ENCODE results near the gene RASSF3. TPM values are rescaled to one million over a fixed set of nuclear protein-coding genes. Genes with fewer than 3 reads are reported as not detected.

Gene RASSF3
- total RNA-seq, 1 experiment from 2014 or later, result 30.5 TPM

DNA sequence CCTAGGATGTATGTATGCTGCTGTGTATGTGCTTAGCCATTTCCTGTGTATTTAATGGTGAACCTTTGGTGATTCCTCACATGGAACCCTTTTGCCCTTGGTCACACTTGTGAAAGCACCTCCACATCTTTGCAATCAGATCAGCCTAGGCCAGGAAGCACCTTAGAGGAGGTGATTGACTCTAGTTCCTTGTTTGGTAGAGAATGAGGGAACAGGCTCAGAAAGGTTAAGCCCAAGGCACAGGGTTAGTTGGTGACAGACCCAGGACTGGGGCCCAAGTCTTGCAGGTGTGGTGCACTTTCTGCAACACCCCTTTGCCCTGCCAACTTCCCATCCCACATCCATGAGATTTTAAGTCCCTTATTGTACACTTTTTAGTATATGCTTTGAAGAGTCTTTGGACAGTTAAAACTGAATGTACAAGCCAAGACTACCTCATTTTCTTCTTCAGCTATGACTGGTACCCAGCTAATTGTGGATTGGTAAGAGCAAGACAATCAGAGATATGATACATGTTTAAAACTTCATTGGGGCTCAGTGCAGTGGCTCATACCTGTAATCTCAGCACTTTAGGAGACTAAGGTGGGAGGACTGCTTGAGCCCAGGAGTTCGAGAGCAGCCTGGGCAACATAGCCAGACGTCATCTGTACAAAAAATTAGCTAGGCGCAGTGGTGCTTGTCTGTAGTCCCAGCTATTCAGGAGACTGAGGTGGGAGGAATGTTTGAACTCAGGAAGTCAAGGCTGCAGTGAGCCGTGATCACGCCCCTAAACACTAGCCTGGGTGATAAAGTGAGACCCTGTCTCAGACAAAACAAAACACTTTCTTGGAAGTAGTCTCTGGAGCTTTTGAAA, 71.1 kb downstream of the RASSF3 start:
- peak overlapping the region; percentile 87 for H3K27ac Mint-ChIP-seq (ENCODE audit: low read depth, unreplicated experiment)
- TF ChIP-seq, protein P1, sequence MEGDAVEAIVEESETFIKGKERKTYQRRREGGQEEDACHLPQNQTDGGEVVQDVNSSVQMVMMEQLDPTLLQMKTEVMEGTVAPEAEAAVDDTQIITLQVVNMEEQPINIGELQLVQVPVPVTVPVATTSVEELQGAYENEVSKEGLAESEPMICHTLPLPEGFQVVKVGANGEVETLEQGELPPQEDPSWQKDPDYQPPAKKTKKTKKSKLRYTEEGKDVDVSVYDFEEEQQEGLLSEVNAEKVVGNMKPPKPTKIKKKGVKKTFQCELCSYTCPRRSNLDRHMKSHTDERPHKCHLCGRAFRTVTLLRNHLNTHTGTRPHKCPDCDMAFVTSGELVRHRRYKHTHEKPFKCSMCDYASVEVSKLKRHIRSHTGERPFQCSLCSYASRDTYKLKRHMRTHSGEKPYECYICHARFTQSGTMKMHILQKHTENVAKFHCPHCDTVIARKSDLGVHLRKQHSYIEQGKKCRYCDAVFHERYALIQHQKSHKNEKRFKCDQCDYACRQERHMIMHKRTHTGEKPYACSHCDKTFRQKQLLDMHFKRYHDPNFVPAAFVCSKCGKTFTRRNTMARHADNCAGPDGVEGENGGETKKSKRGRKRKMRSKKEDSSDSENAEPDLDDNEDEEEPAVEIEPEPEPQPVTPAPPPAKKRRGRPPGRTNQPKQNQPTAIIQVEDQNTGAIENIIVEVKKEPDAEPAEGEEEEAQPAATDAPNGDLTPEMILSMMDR (IDR thresholded peaks at IDR 0.05; ENCODE audit: unreplicated experiment), result no peak
- CTCF ChIA-PET, result interaction anchor here (0.5 to 10.7 kb wide), 8 partner anchors 13 to 856 kb away, joined by 3 to 98 read pairs (median 7); partner anchors contain the start of gene RASSF3
- no peak for DNase-seq (ENCODE audit: unreplicated experiment)
- H3K4me1 Mint-ChIP-seq (ENCODE audit: insufficient read depth, unreplicated experiment), result peaks cover 31% of the 10 kb centered on the region
- intact Hi-C loops (cut with micrococcal nuclease), result no loop called here
- H3K4me3 Mint-ChIP-seq (ENCODE audit: unreplicated experiment), result no peak overlapping the region
- no peaks in the 10 kb centered on the region for H3K27me3 Mint-ChIP-seq (ENCODE audit: insufficient read depth, unreplicated experiment)
- POLR2A ChIA-PET, result interaction anchor here (0.5 to 5.4 kb wide), 7 partner anchors 11 to 72 kb away, joined by 3 to 124 read pairs (median 10); partner anchors contain the start of gene RASSF3
- BruUV-seq (replicated peaks), result no TSS peak
- peaks cover 12% of the 10 kb centered on the region for H3K36me3 Mint-ChIP-seq (ENCODE audit: insufficient read depth, unreplicated experiment)
- H3K9me3 Mint-ChIP-seq (ENCODE audit: unreplicated experiment), result no peaks in the 10 kb centered on the region

DNA sequence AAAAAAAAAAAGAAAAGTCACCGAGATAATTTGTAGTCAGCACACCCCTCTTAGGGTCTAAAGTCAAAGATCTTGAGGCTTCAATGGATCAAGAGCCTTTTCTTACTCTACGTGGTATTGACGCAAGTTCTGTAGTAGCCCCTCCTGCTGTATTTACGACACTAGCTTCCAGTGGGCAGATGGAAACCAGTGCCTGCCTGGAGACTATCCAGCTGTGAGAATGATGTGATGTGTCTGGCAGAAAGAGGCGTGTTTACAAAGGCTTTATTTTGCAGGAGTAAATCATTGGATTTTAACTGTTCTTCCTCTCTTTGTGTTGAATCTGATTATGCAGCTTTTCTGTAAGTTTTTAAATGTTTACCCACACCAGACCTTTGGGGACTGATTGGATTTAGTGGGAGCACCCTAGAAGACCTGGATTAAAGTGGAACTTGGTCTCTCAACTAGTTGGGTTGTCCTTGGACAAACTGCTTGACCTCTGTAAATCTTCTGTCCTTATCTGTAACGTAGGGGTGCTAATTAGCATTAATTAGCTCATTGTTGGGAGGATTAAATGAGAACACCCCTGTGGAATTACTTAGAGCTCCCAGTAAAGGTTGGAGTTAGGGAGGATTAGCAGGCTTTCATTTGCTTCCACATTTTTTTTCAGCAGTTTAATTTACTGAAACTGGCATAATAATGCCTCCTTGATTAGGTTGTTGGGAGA, 72.4 kb downstream of the RASSF3 start:
- intact Hi-C loops (cut with micrococcal nuclease), result no loop called here
- BruUV-seq (replicated peaks), result no TSS peak
- DNase-seq (ENCODE audit: unreplicated experiment), result peak; percentile 39
- ChIA-PET POLR2A (interaction anchor here (1.0 to 1.8 kb wide), 3 partner anchors 11 to 73 kb away, joined by 4 to 5 read pairs (median 4); partner anchors contain the start of gene RASSF3), CTCF (interaction anchor here (0.5 to 10.7 kb wide), 10 partner anchors 13 to 962 kb away, joined by 3 to 98 read pairs (median 3); no protein-coding TSS in a partner anchor)
- Mint-ChIP-seq H3K4me1 (ENCODE audit: insufficient read depth, unreplicated experiment) (peaks cover 26% of the 10 kb centered on the region), H3K4me3 (ENCODE audit: unreplicated experiment) (no peak overlapping the region), H3K27me3 (ENCODE audit: insufficient read depth, unreplicated experiment) (no peaks in the 10 kb centered on the region), H3K27ac (ENCODE audit: low read depth, unreplicated experiment) (peak overlapping the region; percentile 49), H3K36me3 (ENCODE audit: insufficient read depth, unreplicated experiment) (peaks cover 17% of the 10 kb centered on the region), H3K9me3 (ENCODE audit: unreplicated experiment) (no peaks in the 10 kb centered on the region)
- TF ChIP-seq, protein P1 (IDR thresholded peaks at IDR 0.05; ENCODE audit: unreplicated experiment), result no peak

DNA sequence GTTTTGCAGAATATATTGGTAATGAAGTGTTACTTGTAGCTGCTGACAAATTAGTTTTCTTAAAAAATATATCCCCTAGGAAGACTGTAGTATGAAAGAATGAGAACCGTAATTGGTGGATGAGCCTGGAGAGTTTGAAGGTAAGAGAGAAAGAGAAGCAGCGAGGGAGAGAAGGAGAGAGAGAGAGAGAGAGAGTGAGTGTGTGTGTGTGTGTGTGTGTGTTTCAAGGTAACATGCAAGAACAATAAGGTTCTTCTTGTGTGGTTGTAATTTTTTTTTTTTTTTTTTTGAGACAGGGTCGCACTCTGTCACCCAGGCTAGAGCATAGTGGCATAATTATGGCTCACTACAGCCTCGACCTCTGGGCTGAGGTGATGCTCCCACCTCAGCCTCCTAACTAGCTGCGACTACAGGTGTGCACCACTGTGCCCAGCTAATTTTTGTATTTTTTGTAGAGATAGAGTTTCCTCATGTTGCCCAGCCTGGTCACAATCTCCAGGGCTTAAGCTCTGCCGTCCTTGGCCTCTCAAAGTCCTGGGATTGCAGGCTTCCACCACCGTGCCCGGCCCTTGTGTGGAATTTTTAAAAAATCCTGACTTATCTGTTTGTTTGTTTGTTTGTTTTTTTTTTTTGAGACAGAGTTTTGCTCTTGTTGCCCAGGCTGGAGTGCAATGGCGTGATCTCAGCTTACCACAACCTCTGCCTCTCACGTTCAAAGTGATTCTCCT, 73.7 kb downstream of the RASSF3 start:
- H3K27ac Mint-ChIP-seq (ENCODE audit: low read depth, unreplicated experiment), result peak overlapping the region; percentile 43
- intact Hi-C loops (cut with micrococcal nuclease), result no loop called here
- no peak overlapping the region for H3K4me3 Mint-ChIP-seq (ENCODE audit: unreplicated experiment)
- TF ChIP-seq, protein P1 (IDR thresholded peaks at IDR 0.05; ENCODE audit: unreplicated experiment), result no peak
- DNase-seq (ENCODE audit: unreplicated experiment), result no peak
- peaks cover 29% of the 10 kb centered on the region for H3K36me3 Mint-ChIP-seq (ENCODE audit: insufficient read depth, unreplicated experiment)
- no TSS peak for BruUV-seq (replicated peaks)
- POLR2A ChIA-PET, result interaction anchor here (1.7 to 1.8 kb wide), 2 partner anchors 13 to 73 kb away, joined by 4 to 5 read pairs; partner anchors contain the start of gene RASSF3
- CTCF ChIA-PET, result interaction anchor here (0.6 to 10.7 kb wide), 3 partner anchors 12 to 93 kb away, joined by 3 to 98 read pairs (median 5); no protein-coding TSS in a partner anchor
- H3K27me3 Mint-ChIP-seq (ENCODE audit: insufficient read depth, unreplicated experiment), result no peaks in the 10 kb centered on the region
- peaks cover 26% of the 10 kb centered on the region for H3K4me1 Mint-ChIP-seq (ENCODE audit: insufficient read depth, unreplicated experiment)
- H3K9me3 Mint-ChIP-seq (ENCODE audit: unreplicated experiment), result no peaks in the 10 kb centered on the region

Data from MCF 10A (cell line).